B cell (primary cell): ENCODE results near the gene MAGOHB. TPM values are rescaled to one million over a fixed set of nuclear protein-coding genes. Genes with fewer than 3 reads are reported as not detected.

Experiments
- ATAC-seq: fragments of 200-7000 bp; cut with Tn5 transposase; one replicate; pipeline ENCODE4 v1.10.0; 2021; ENCODE audit warnings: low read depth, mild to moderate bottlenecking, moderate number of reproducible peaks, moderate library complexity
- CTCF ChIA-PET: fragments of 350-600 bp; sonication (Branson Sonifier 250); formaldehyde crosslinking; loops from one replicate; lab custom pipeline; 2021; ENCODE audit warnings: antibody characterized with exemption, inconsistent platforms; lab: Charles Lee
- POLR2A ChIA-PET: fragments of 350-600 bp; sonication (Branson Sonifier 250); formaldehyde crosslinking; loops from one replicate; lab custom pipeline; 2021; ENCODE audit warnings: antibody characterized with exemption; lab: Charles Lee
- DNase-seq: peaks from one replicate; pipeline ENCODE4 v3.0.0; 2013
- H2AFZ ChIP-seq: 2 replicates; pipeline ENCODE4 v1.6.1; 2012; ENCODE audit warnings: mild to moderate bottlenecking, low read depth, low read length; ENCODE audit not compliant: insufficient read depth, poor library complexity, severe bottlenecking
- H3K27ac ChIP-seq, 2 donors: 1 replicate in 1 of 2; 2 replicates in 1 of 2; pipeline ENCODE4 v1.5.1; 2012 to 2013; ENCODE audit warnings: low read length in 2 of 2, mild to moderate bottlenecking in 2 of 2, moderate library complexity in 1 of 2
- H3K27me3 ChIP-seq, 4 experiments: fragments of 200-600 bp in 1 of 4; sonication (generic) in 1 of 4; replicated peaks in 1 of 4; 1 replicate in 2 of 4; 2 replicates in 2 of 4; pipeline versions ENCODE4 v1.6.1 to v1.7.0; 2013 to 2016; ENCODE audit warnings: low read length in 3 of 4, mild to moderate bottlenecking in 2 of 4, mixed read lengths in 1 of 4, moderate library complexity in 1 of 4; ENCODE audit not compliant: insufficient read depth in 4 of 4, control insufficient read depth in 3 of 4; ENCODE audit errors: control extremely low read depth in 1 of 4
- H3K36me3 ChIP-seq, 2 experiments: replicated peaks in 1 of 2; 1 replicate in 1 of 2; 2 replicates in 1 of 2; pipeline versions ENCODE4 v1.6.1 to v1.7.1; 2013; ENCODE audit warnings: low read length in 1 of 2; ENCODE audit not compliant: insufficient read depth in 2 of 2, control insufficient read depth in 1 of 2; ENCODE audit errors: control extremely low read depth in 1 of 2, extremely low read depth in 1 of 2
- H3K4me1 ChIP-seq, 2 donors: fragments of 200-600 bp in 1 of 2; sonication (generic) in 1 of 2; 1 replicate in 1 of 2; 2 replicates in 1 of 2; pipeline versions ENCODE4 v1.5.1 to v1.6.1; 2013 to 2017; ENCODE audit warnings: low read length in 2 of 2; ENCODE audit not compliant: control insufficient read depth in 2 of 2, insufficient read depth in 2 of 2
- H3K4me2 ChIP-seq: replicated peaks from 2 replicates; pipeline ENCODE3; 2012; ENCODE audit warnings: mild to moderate bottlenecking, low read depth, low read length; ENCODE audit not compliant: poor library complexity, severe bottlenecking
- H3K4me3 ChIP-seq, 5 experiments: fragments of 200-600 bp in 1 of 5; sonication (generic) in 1 of 5; 1 replicate in 3 of 5; 2 replicates in 2 of 5; pipeline versions ENCODE4 v1.5.1 to v1.7.0; 2011 to 2016; ENCODE audit warnings: low read length in 4 of 5, mild to moderate bottlenecking in 4 of 5, low read depth in 2 of 5, control low read depth in 1 of 5, moderate library complexity in 1 of 5; ENCODE audit not compliant: insufficient read depth in 1 of 5; ENCODE audit errors: control extremely low read depth in 1 of 5, extremely low read depth in 1 of 5
- H3K79me2 ChIP-seq: fragments of 200-600 bp; sonication (generic); one replicate; pipeline ENCODE4 v1.6.0; 2016; ENCODE audit warnings: low read length; ENCODE audit not compliant: control insufficient read depth, insufficient read depth
- H3K9ac ChIP-seq: fragments of 200-600 bp; sonication (generic); 2 replicates; pipeline ENCODE4 v1.6.1; 2017; ENCODE audit warnings: mild to moderate bottlenecking, low read length, moderate library complexity
- H3K9me3 ChIP-seq, 3 donors: one replicate each; pipeline versions ENCODE4 v1.6.1 to v1.7.1; 2013; ENCODE audit warnings: low read length in 2 of 3; ENCODE audit not compliant: control insufficient read depth in 2 of 3, insufficient read depth in 1 of 3; ENCODE audit errors: control extremely low read depth in 1 of 3
- H4K20me1 ChIP-seq: 2 replicates; pipeline ENCODE4 v1.6.0; 2012; ENCODE audit warnings: mild to moderate bottlenecking, low read length; ENCODE audit not compliant: insufficient read depth, control insufficient read depth, poor library complexity, severe bottlenecking
- H3K27ac Mint-ChIP-seq: one replicate; pipeline ENCODE4 v1.8.0; 2021; ENCODE audit warnings: mixed read lengths
- H3K27me3 Mint-ChIP-seq: one replicate; pipeline ENCODE4 v1.8.0; 2021; ENCODE audit warnings: mixed read lengths
- H3K4me1 Mint-ChIP-seq: one replicate; pipeline ENCODE4 v1.8.0; 2021; ENCODE audit warnings: mixed read lengths
- H3K4me3 Mint-ChIP-seq: one replicate; pipeline ENCODE4 v1.8.0; 2021; ENCODE audit warnings: mixed read lengths
- H3K9me3 Mint-ChIP-seq: one replicate; pipeline ENCODE4 v1.8.0; 2022; ENCODE audit warnings: mixed read lengths; ENCODE audit not compliant: insufficient read depth
- EZH2 ChIP-seq: IDR thresholded peaks from 2 replicates; pipeline ENCODE4 v1.6.1; 2012; ENCODE audit warnings: borderline replicate concordance, low read depth, mild to moderate bottlenecking, moderate library complexity, low read length; ENCODE audit not compliant: insufficient read depth, poor library complexity, severe bottlenecking
- WGBS: methylation state at CpG from one replicate; pipeline ENCODE4 v1.1.5; 2013; ENCODE audit warnings: missing lambda C conversion rate; ENCODE audit not compliant: insufficient coverage; 5-methylcytosine and 5-hydroxymethylcytosine counted together
- intact Hi-C: fragments of 100-400 bp; cut with micrococcal nuclease; formaldehyde crosslinking; loops from one replicate; pipeline ENCODE4 v1.10.0; 2022
- polyA plus RNA-seq: library from polyadenylated mRNA; depleted of rRNA; stranded (reverse); fragments of >200 nt; gene quantifications from 2 replicates; pipeline ENCODE4 v1.2.3, GENCODE V29; 2012
- total RNA-seq, 2 donors: library from RNA; stranded (reverse); fragments of 120-200 nt in 1 of 2; gene quantifications; 1 replicate in 1 of 2; 2 replicates in 1 of 2; pipeline versions ENCODE4 v1.2.3 to v1.2.4, GENCODE V29; 2013 to 2022
- TF ChIP-seq, protein P1 (sequence below): fragments of 200-600 bp; IDR thresholded peaks from one replicate; pipeline ENCODE4 v1.8.0; 2022; ENCODE audit warnings: antibody characterized with exemption, mild to moderate bottlenecking

MAGOHB gene
- total and polyA plus RNA-seq, 2 donors (not counting 1 experiment from before 2014, with no cell fraction given) = 8.1 to 19.1 TPM

GRCh38 chr12:10610188-10610587 is 3.2 kb downstream of the MAGOHB start:
- Histone ChIP-seq H3K27ac (no peak overlapping the region), H2AFZ (no peak overlapping the region), H3K9me3 (no peaks in the 10 kb centered on the region), H3K9ac (no peak overlapping the region), H3K36me3 (peaks cover 1 to 28% of the 10 kb centered on the region in 2 experiments), H4K20me1 (no peaks in the 10 kb centered on the region), H3K79me2 (peaks cover 18% of the 10 kb centered on the region), H3K4me3 (no peak overlapping the region), H3K4me1 (peaks cover 11 to 19% of the 10 kb centered on the region in 2 donors), H3K4me2 (no peak overlapping the region), H3K27me3 (no peaks in the 10 kb centered on the region)
- no peak for DNase-seq
- no peak for ATAC-seq
- CTCF ChIA-PET = no interaction called here
- Mint-ChIP-seq H3K27ac (no peak overlapping the region), H3K9me3 (no peaks in the 10 kb centered on the region), H3K4me1 (peaks cover 23% of the 10 kb centered on the region), H3K4me3 (no peak overlapping the region), H3K27me3 (peaks cover 1% of the 10 kb centered on the region)
- WGBS = 100% methylated on average over 1 of the region's 3 CpGs
- TF ChIP-seq EZH2 = no peak
- TF ChIP-seq, protein P1, sequence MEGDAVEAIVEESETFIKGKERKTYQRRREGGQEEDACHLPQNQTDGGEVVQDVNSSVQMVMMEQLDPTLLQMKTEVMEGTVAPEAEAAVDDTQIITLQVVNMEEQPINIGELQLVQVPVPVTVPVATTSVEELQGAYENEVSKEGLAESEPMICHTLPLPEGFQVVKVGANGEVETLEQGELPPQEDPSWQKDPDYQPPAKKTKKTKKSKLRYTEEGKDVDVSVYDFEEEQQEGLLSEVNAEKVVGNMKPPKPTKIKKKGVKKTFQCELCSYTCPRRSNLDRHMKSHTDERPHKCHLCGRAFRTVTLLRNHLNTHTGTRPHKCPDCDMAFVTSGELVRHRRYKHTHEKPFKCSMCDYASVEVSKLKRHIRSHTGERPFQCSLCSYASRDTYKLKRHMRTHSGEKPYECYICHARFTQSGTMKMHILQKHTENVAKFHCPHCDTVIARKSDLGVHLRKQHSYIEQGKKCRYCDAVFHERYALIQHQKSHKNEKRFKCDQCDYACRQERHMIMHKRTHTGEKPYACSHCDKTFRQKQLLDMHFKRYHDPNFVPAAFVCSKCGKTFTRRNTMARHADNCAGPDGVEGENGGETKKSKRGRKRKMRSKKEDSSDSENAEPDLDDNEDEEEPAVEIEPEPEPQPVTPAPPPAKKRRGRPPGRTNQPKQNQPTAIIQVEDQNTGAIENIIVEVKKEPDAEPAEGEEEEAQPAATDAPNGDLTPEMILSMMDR = no peak
- POLR2A ChIA-PET = interaction anchor here (0.7 kb wide), 1 partner anchor 17 kb away, joined by 7 read pairs; no protein-coding TSS in a partner anchor
- intact Hi-C loops = loop anchor here (5.0 kb wide), 3 partner anchors 62 to 743 kb away; partner anchors contain the start of genes CLEC2B and STYK1

GRCh38 chr12:10607885-10608458 is 5.4 kb downstream of the MAGOHB start:
- no CpG with 5 or more reads among the region's 3 CpGs for WGBS
- H3K9ac ChIP-seq = no peak overlapping the region
- no peaks in the 10 kb centered on the region for H3K9me3 ChIP-seq
- no peak overlapping the region for H3K4me2 ChIP-seq
- H3K27me3 ChIP-seq = no peaks in the 10 kb centered on the region
- ChIA-PET CTCF (no interaction called here), POLR2A (no interaction called here)
- H3K4me1 ChIP-seq = peaks cover 7 to 13% of the 10 kb centered on the region in 2 donors
- no peak overlapping the region for H2AFZ ChIP-seq
- no peaks in the 10 kb centered on the region for H3K27me3 Mint-ChIP-seq
- H3K27ac Mint-ChIP-seq = no peak overlapping the region
- no peak for TF ChIP-seq EZH2
- TF ChIP-seq, protein P1 = peak; percentile 32
- no peak overlapping the region for H3K27ac ChIP-seq
- no peak for ATAC-seq
- peak; percentile 7 for DNase-seq
- no peaks in the 10 kb centered on the region for H3K9me3 Mint-ChIP-seq
- no peaks in the 10 kb centered on the region for H4K20me1 ChIP-seq
- intact Hi-C loops = no loop called here
- H3K4me1 Mint-ChIP-seq = peaks cover 14% of the 10 kb centered on the region
- H3K79me2 ChIP-seq = peaks cover 14% of the 10 kb centered on the region
- H3K4me3 Mint-ChIP-seq = no peak overlapping the region
- H3K36me3 ChIP-seq = peaks cover 4 to 28% of the 10 kb centered on the region in 2 experiments
- no peak overlapping the region for H3K4me3 ChIP-seq
